AG10803 (cell line): ENCODE measurements around the gene MYRIP.

Source experiments
- DNase-seq: peaks from one replicate; pipeline ENCODE4 v3.0.0; 2010; ENCODE audit warnings: low read depth
- H3K4me3 ChIP-seq: 2 replicates; pipeline ENCODE4 v1.5.1; 2011; ENCODE audit warnings: mild to moderate bottlenecking, low read length, control low read depth
- TF ChIP-seq, protein P1 (sequence below): conservative IDR thresholded peaks from 2 replicates; pipeline ENCODE4 v1.5.1; 2011; ENCODE audit warnings: mild to moderate bottlenecking, low read length, control low read depth, inconsistent platforms

MYRIP gene

DNA sequence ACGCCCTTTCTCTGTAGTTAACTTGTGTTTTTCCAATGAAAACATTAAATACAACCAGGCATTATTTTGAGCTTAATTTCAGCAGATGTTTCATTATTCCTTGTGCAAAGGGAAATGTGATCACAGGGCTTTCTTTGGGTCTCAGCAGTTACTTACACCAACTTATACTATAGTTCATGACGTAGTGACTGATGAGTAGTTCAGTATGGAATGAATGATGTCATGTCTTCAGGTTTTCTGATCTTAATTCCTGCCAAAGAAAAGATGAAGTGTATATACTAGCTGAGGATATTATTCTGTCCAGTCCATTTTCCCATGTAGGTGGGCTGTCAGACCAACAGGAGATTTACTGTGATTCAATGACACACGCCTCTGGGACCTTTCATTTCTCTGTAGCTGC is 61.3 kb downstream of the MYRIP start:
- no peak overlapping the region for H3K4me3 ChIP-seq
- no peak for DNase-seq
- TF ChIP-seq, protein P1, sequence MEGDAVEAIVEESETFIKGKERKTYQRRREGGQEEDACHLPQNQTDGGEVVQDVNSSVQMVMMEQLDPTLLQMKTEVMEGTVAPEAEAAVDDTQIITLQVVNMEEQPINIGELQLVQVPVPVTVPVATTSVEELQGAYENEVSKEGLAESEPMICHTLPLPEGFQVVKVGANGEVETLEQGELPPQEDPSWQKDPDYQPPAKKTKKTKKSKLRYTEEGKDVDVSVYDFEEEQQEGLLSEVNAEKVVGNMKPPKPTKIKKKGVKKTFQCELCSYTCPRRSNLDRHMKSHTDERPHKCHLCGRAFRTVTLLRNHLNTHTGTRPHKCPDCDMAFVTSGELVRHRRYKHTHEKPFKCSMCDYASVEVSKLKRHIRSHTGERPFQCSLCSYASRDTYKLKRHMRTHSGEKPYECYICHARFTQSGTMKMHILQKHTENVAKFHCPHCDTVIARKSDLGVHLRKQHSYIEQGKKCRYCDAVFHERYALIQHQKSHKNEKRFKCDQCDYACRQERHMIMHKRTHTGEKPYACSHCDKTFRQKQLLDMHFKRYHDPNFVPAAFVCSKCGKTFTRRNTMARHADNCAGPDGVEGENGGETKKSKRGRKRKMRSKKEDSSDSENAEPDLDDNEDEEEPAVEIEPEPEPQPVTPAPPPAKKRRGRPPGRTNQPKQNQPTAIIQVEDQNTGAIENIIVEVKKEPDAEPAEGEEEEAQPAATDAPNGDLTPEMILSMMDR = no peak

DNA sequence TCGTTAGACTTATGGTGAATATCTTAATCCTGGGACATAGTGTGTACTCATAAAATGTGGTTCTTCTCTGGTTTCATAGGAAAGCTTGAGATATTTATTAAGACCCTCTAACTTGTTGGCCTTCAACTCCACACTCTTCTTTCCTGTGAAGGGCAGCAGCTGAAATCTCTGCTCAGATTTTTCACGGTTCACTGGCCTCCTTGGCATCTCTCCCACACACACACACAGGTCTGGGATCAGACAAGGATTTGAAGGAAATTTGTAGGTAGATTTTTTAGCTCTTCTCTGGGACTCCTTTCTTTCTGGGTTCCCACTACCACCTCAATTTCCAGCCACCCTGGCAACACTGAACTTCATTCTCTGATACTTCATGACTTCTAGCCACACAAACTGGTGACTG is 70.2 kb downstream of the MYRIP start:
- no peak for DNase-seq
- no peak overlapping the region for H3K4me3 ChIP-seq
- TF ChIP-seq, protein P1 = no peak

DNA sequence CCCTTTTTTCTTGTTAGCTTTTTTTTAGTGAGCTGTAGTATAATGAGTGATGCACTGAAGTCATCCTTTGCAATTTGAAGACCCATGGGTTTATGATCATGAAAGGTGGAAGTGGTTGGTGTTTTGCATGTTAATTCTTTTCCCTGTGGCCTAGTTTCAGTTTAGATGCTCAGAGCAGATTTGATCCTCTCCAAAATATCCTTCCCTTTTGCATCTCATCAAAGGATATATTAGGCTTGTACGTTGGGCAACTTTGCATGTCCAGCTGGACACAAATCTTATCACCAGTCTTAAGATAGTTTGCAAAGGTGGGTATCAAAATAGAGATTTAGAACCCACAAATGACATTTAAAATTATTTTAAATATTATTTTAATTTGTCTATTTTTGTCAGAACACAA is 72.7 kb downstream of the MYRIP start:
- DNase-seq = no peak
- H3K4me3 ChIP-seq = no peak overlapping the region
- TF ChIP-seq, protein P1 = no peak

DNA sequence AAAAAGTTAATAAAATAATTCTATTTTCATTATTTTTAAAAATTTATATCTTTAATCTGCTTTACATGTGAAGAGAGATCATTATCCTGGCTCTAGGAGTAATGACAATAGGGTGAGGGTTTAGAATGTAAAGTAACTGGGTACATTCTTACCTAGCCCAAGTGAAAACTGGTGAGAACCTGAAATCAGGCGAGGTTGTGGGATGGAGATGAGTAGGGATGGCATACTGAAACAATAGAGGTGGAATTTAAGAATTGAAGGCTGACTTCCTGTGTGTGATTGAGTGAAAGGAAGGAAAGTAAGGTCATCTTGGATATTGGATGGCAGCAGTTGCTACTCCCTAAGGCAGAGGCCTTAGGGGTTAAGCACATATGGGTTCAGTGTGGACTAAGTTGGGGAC is 82.7 kb downstream of the MYRIP start:
- DNase-seq = no peak

DNA sequence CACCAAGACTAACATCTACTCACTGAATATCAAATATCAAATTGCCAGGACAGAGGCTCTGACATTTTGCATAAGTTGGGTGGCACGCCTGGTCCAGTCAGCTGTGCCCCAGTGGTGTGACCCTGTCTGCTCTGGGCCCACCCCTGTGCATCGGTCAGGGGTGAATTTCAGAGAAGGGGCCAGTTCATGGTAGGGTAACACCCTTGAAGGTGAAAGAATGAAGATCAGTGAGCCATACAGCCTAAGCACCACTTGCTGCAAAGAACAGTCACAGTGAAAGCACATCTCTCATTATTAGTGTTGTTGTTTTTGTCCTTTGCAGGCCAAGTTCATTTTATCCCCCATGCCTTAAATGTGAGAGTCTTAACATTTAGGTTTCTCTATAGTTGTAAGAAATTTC is 86.8 kb downstream of the MYRIP start:
- TF ChIP-seq, protein P1 = no peak
- H3K4me3 ChIP-seq = no peak overlapping the region
- DNase-seq = no peak

More for the DNA sequence above, 82.7 kb downstream of the MYRIP start:
- no peak overlapping the region for H3K4me3 ChIP-seq
- TF ChIP-seq, protein P1 = no peak

DNA sequence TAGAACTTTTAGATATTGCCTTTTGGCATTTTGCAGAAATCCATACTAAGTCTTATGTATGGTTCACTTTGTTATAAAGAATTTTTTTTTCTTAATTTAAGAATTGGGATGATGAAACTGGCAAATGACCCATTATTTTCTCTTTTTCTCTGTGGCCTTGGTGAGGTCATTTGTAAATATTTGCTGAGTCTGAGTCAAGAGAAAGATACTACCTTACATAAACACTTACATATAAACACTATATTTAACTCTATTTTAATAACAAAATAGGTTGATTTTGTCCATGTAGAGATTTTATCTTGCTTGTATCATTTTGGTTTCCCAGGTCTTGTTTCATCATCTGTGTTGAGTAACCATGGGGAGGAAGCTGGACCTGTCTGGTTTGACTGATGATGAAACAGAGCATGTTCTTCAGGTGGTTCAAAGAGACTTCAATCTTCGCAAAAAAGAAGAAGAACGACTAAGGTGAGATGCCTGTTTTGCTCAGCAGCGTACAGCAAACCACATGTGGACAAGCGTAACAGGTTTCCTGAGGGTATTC is 91.1 kb downstream of the MYRIP start:
- TF ChIP-seq, protein P1 = no peak

DNA sequence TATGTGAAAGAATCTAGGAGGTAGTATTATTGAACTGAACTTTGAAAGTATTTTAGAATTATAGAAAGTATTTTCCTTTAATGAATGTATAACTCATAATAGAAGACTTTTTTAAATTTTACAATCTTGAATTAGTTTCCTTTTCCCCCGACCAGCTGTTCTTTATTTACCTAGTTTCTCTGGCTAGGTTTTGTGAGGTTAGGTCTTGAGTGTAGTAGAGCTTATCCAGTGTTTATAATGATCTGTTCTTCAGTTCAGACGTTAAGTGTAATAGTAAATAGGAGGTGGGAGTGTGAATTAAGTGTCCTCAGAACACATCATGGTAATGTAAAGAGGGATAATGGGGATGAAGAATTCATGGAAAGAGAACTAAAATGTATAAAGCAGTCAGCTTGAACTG is 93.8 kb downstream of the MYRIP start:
- no peak for DNase-seq
- no peak overlapping the region for H3K4me3 ChIP-seq
- TF ChIP-seq, protein P1 = no peak

More for the DNA sequence above, 91.1 kb downstream of the MYRIP start:
- no peak for DNase-seq
- H3K4me3 ChIP-seq = no peak overlapping the region
